ENCODE measurements around the gene KIF3C. TPM values are rescaled to one million over a fixed set of nuclear protein-coding genes. Genes with fewer than 3 reads are reported as not detected.

KIF3C gene
- total and polyA plus RNA-seq, 2 donors (not counting 3 experiments of a cell fraction or from before 2014, with no cell fraction given), result 11.4 to 40.7 TPM

- H3K79me2 ChIP-seq (ENCODE audit: control insufficient read depth, insufficient read depth, low read length), result no peaks in the 10 kb centered on the region
- H3K27ac ChIP-seq (ENCODE audit: insufficient read depth, low read depth, low read length), result no peak overlapping the region
- H4K20me1 ChIP-seq (replicated peaks; ENCODE audit: control insufficient read depth, extremely low read depth, insufficient read depth, low read length), result no peaks in the 10 kb centered on the region
- H3K36me3 ChIP-seq (ENCODE audit: control insufficient read depth in 2 of 2, extremely low read depth in 1 of 2, insufficient read depth in 2 of 2, low read length in 2 of 2), result no peaks in the 10 kb centered on the region
- DNase-seq (ENCODE audit: low read depth, low spot score) (no peak), FAIRE-seq (no peak)
- H3K9ac ChIP-seq (replicated peaks; ENCODE audit: extremely low read depth, insufficient read depth, low read length), result no peak overlapping the region
- CTCF ChIA-PET, result no interaction called here
- TF ChIP-seq MAX (IDR thresholded peaks at IDR 0.05; ENCODE audit: insufficient read depth, insufficient read length) (no peak), MYC (IDR thresholded peaks at IDR 0.05; ENCODE audit: low read depth, low read length) (no peak), POLR2A (IDR thresholded peaks at IDR 0.05; ENCODE audit: low read depth, low read length) (no peak), JUN (IDR thresholded peaks at IDR 0.05; ENCODE audit: borderline replicate concordance, insufficient read depth, insufficient read length, low read depth) (no peak), FOS (IDR thresholded peaks at IDR 0.05; ENCODE audit: borderline replicate concordance, insufficient read depth, low read length) (no peak), GATA2 (IDR thresholded peaks at IDR 0.05; ENCODE audit: insufficient read depth, insufficient read length, low read depth, low read length) (no peak), POLR2AphosphoS5 (IDR thresholded peaks at IDR 0.05; ENCODE audit: insufficient read depth, low read depth, low read length) (no peak), CTCF (IDR thresholded peaks at IDR 0.05; ENCODE audit: extremely low read depth in 1 of 2, insufficient read depth in 1 of 2, low read depth in 1 of 2, low read length in 2 of 2) (no peak), EZH2 (IDR thresholded peaks at IDR 0.05; ENCODE audit: borderline replicate concordance, low read depth, low read length, severe bottlenecking) (no peak)
- dilution Hi-C loops (cut with MboI; ENCODE audit: extremely low pct_ligation_motif_present, low sequenced_read_pairs) (no loop called here), intact Hi-C loops (cut with micrococcal nuclease) (no loop called here)
- POLR2A ChIA-PET, result interaction anchor here (0.5 kb wide), 1 partner anchor 17 kb away, joined by 8 read pairs; no protein-coding TSS in a partner anchor
- no peak overlapping the region for H3K4me3 ChIP-seq (replicated peaks in 1 of 3; ENCODE audit: insufficient read depth in 1 of 3, low read depth in 1 of 3, low read length in 3 of 3)
- H3K9me3 ChIP-seq (replicated peaks; ENCODE audit: control insufficient read depth, insufficient read depth, low read length), result no peaks in the 10 kb centered on the region
- no TSS peak for BruUV-seq (replicated peaks)
- H3K4me2 ChIP-seq (ENCODE audit: insufficient read depth, low read length), result no peak overlapping the region
- H2AFZ ChIP-seq (ENCODE audit: low read depth, low read length), result no peak overlapping the region
- H3K4me1 ChIP-seq (ENCODE audit: control insufficient read depth, extremely low read depth, insufficient read depth, low read length), result no peaks in the 10 kb centered on the region
- H3K27me3 ChIP-seq (ENCODE audit: control insufficient read depth in 2 of 2, insufficient read depth in 2 of 2, low read length in 2 of 2), result peaks cover 0 to 2% of the 10 kb centered on the region in 2 experiments
- H3K9me1 ChIP-seq (replicated peaks; ENCODE audit: control insufficient read depth, extremely low read depth, insufficient read depth, low read length), result no peaks in the 10 kb centered on the region
These were observed 77.2 kb downstream of the KIF3C start for GRCh38 chr2:25905126-25905525.

Measured in endothelial cell of umbilical vein (primary cell).